ENCODE results near the gene SERPINC1.
"Not testable (repeated sequence)": the region's sequence is repeated elsewhere in the genome, so short reads cannot be mapped to it uniquely, and the experiment has no call there.

SERPINC1 gene

DNA sequence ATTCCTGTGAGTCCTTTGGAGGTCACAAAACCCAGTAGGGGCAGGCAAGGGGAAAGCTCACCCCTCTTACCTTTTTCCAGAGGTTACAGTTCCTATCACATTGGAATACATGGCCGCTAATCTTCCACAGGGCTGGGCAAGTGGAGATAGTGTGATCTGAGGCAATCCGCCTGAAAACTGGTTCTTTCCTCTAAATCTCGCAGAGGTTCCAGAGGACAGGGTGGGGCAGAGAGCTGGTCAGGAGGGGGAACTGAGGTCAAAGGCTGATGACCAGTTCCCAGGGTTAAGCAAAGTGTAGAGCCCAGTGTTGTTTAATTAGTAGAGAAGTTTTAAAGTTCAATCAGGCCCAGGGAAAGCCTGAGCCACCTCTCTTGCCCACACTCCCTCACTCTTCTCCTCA is at the start of gene SERPINC1:
Gene SERPINC1 (minus strand): TSS at position 179 of the 400 bp plus-strand sequence. CDS start 68 bp downstream, at position 111.
- no peaks in the 10 kb centered on the region for H3K4me1 ChIP-seq (ENCODE audit: control insufficient read depth, insufficient read depth, low read length)
- no peaks in the 10 kb centered on the region for H3K27me3 ChIP-seq (ENCODE audit: control insufficient read depth, insufficient read depth, low read length)
- no peak within 1 kb of the TSS for H3K9ac ChIP-seq (ENCODE audit: low read length)
- H3K9me3 ChIP-seq (ENCODE audit: control insufficient read depth, low read length) = no peaks in the 10 kb centered on the region
- no peak within 1 kb of the TSS for H3K4me3 ChIP-seq (ENCODE audit: low read length)
- no peaks in the 10 kb centered on the region for H3K36me3 ChIP-seq (ENCODE audit: control insufficient read depth, insufficient read depth, low read length)

DNA sequence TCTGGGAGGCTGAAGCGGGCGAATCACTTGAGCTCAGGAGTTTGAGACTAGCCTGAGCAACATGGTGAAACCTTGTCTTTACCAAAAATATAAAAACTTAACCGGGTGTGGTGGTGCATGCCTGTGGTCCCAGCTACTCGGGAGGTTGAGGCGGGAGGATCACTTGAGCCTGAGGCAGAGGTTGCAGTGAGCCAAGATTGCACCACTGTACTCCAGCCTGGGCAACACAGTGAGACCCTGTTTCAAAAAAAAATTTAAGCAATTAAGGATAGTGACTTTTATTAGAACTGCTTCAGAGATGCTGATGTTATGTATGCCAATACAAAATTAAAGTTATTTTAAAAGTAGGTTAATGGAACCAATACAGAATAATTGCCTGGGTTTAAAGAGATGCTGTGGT is 48.8 kb upstream of the SERPINC1 start:
- H3K9ac ChIP-seq (ENCODE audit: low read length); H3K36me3 ChIP-seq (ENCODE audit: control insufficient read depth, insufficient read depth, low read length): not testable (repeated sequence)

DNA sequence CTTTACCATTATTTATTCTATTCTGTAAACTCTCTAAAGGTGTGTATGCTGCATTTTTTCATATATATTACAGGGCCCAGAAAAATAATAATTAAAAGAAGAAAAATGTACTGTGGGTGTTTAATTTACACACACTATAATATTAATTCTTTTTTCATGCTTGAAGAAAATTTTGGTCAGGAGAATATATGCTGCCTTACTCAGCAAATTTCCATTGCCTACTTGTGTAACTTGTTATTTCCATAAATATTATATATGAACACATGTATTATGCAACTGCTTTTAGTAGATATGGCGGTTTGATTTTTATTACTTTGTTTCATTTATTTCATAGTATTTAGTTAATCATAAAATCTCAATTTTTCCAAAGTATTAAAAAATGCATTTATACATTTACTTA is 46.4 kb upstream of the SERPINC1 start:
- H3K4me1 ChIP-seq (ENCODE audit: control insufficient read depth, insufficient read depth, low read length) = no peaks in the 10 kb centered on the region
- no peaks in the 10 kb centered on the region for H3K36me3 ChIP-seq (ENCODE audit: control insufficient read depth, insufficient read depth, low read length)
- no peak overlapping the region for H3K4me3 ChIP-seq (ENCODE audit: low read length)
- no peak overlapping the region for H3K9ac ChIP-seq (ENCODE audit: low read length)
- no peaks in the 10 kb centered on the region for H3K27me3 ChIP-seq (ENCODE audit: control insufficient read depth, insufficient read depth, low read length)
- H3K9me3 ChIP-seq (ENCODE audit: control insufficient read depth, low read length) = no peaks in the 10 kb centered on the region

More for the DNA sequence above, 48.8 kb upstream of the SERPINC1 start:
- not testable (repeated sequence) for H3K9me3 ChIP-seq (ENCODE audit: control insufficient read depth, low read length); H3K4me3 ChIP-seq (ENCODE audit: low read length); H3K4me1 ChIP-seq (ENCODE audit: control insufficient read depth, insufficient read depth, low read length); H3K27me3 ChIP-seq (ENCODE audit: control insufficient read depth, insufficient read depth, low read length)

DNA sequence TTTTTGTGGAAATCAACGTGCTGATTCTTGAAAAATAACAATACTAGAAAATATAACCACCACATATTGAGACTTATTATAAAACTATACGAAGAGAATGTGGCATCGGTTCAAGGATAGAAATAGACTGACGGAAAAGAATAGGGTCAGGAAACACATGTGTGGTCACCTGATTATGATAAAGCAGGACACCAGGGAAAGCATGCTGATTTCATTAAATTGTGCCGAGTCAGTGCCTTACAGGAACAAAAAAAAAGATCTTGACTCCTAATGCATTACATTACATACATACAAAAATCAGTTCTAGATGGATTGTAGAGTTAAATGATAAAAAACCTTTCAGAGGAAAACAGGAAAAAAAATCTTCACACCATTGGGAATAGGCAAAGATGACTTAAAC is 43.5 kb upstream of the SERPINC1 start:
- H3K36me3 ChIP-seq (ENCODE audit: control insufficient read depth, insufficient read depth, low read length) = no peaks in the 10 kb centered on the region
- no peak overlapping the region for H3K4me3 ChIP-seq (ENCODE audit: low read length)
- no peaks in the 10 kb centered on the region for H3K4me1 ChIP-seq (ENCODE audit: control insufficient read depth, insufficient read depth, low read length)
- H3K27me3 ChIP-seq (ENCODE audit: control insufficient read depth, insufficient read depth, low read length) = no peaks in the 10 kb centered on the region
- H3K9ac ChIP-seq (ENCODE audit: low read length) = no peak overlapping the region
- H3K9me3 ChIP-seq (ENCODE audit: control insufficient read depth, low read length) = no peaks in the 10 kb centered on the region

DNA sequence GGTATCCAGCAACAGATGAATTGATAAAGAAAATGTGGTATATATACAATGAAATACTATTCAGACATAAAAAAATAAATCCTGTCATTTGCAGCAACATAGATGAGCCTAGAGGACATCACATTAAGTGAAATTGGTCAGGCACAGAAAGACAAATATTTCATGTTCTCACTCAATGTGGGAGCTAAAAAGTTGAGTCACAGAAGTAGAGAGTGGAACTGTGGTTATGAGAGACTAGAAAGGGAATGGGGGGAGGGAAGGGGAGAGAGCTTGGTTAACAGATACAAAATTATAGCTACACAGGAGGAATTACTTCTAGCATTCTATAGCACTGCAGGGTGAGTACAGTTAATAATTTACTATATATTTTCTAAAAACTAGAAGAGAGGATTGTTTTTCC is 37.1 kb upstream of the SERPINC1 start:
- no peaks in the 10 kb centered on the region for H3K27me3 ChIP-seq (ENCODE audit: control insufficient read depth, insufficient read depth, low read length)
- no peaks in the 10 kb centered on the region for H3K4me1 ChIP-seq (ENCODE audit: control insufficient read depth, insufficient read depth, low read length)
- no peaks in the 10 kb centered on the region for H3K9me3 ChIP-seq (ENCODE audit: control insufficient read depth, low read length)
- no peak overlapping the region for H3K9ac ChIP-seq (ENCODE audit: low read length)
- no peaks in the 10 kb centered on the region for H3K36me3 ChIP-seq (ENCODE audit: control insufficient read depth, insufficient read depth, low read length)
- H3K4me3 ChIP-seq (ENCODE audit: low read length) = no peak overlapping the region

DNA sequence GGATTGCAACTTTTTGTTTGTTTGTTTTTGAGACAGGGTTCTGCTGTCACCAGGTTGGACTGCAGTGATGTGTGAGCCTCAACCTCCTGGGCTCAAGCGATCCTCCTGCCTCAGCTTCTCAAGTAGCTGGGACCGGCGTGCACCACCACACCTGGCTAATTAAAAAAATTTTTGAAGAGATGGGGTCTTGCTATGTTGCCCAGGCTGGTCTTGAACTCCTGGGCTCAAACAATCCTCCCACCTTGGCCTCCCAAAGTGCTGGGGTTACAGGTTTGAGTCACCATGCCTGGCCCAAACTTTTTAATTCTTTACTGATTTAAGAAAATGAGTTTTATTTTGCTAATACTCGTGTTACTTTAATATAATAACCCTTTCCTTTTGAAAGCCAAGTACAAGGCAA is 31.5 kb upstream of the SERPINC1 start:
- no peaks in the 10 kb centered on the region for H3K27me3 ChIP-seq (ENCODE audit: control insufficient read depth, insufficient read depth, low read length)
- peaks cover 5% of the 10 kb centered on the region for H3K36me3 ChIP-seq (ENCODE audit: control insufficient read depth, insufficient read depth, low read length)
- H3K9ac ChIP-seq (ENCODE audit: low read length) = no peak overlapping the region
- no peaks in the 10 kb centered on the region for H3K9me3 ChIP-seq (ENCODE audit: control insufficient read depth, low read length)
- H3K4me1 ChIP-seq (ENCODE audit: control insufficient read depth, insufficient read depth, low read length) = no peaks in the 10 kb centered on the region
- H3K4me3 ChIP-seq (ENCODE audit: low read length) = no peak overlapping the region

DNA sequence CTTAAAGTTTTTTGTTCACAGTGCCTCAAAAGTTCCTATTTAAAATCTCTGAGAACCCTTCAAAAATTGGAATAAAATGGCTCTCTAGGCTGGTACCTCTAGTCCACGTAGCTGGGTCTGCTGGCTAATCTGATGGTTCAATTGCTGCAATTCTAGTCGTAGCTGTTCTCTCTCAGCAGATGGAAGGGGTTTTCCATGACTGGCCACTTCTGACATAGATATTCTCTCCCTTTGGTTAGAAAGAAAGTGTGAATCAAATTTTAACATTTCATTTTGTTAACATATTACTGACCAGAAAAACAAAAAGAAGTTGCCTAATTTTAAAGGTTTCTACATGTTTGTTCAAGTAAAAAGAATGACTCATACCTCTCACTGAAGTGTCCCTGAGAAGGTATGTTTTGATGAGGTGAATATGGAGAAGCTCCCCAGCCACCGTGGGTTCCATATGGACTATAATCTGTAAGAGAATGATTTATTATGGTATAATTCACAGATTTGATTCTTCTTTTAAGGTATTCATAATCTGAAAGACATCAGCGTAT is 29.3 kb upstream of the SERPINC1 start:
- Histone ChIP-seq H3K27me3 (ENCODE audit: control insufficient read depth, insufficient read depth, low read length) (no peaks in the 10 kb centered on the region), H3K4me1 (ENCODE audit: control insufficient read depth, insufficient read depth, low read length) (no peaks in the 10 kb centered on the region), H3K4me3 (ENCODE audit: low read length) (no peak overlapping the region), H3K36me3 (ENCODE audit: control insufficient read depth, insufficient read depth, low read length) (peaks cover 13% of the 10 kb centered on the region), H3K9me3 (ENCODE audit: control insufficient read depth, low read length) (no peaks in the 10 kb centered on the region), H3K9ac (ENCODE audit: low read length) (no peak overlapping the region)

DNA sequence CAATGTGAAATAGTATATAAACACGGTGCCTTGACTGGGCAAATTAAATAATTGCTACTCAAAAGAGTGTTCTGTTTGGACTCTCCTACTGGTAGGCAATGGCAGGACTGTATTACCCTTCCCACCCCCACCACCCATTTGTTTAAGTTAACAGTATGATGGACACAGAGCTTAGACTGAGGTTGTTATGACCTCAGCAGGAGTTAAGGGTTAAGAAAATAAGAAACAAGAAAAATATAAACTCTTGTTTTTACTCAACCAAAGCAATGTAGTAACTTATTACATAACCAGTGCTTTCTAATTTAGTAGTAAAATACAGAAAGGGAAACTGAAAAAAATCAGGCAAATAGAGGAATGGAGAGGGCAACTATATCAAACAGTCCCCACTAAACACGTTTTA is 19.9 kb upstream of the SERPINC1 start:
- no peak overlapping the region for H3K4me3 ChIP-seq (ENCODE audit: low read length)
- H3K9me3 ChIP-seq (ENCODE audit: control insufficient read depth, low read length) = no peaks in the 10 kb centered on the region
- no peak overlapping the region for H3K9ac ChIP-seq (ENCODE audit: low read length)
- no peaks in the 10 kb centered on the region for H3K36me3 ChIP-seq (ENCODE audit: control insufficient read depth, insufficient read depth, low read length)
- no peaks in the 10 kb centered on the region for H3K27me3 ChIP-seq (ENCODE audit: control insufficient read depth, insufficient read depth, low read length)
- H3K4me1 ChIP-seq (ENCODE audit: control insufficient read depth, insufficient read depth, low read length) = no peaks in the 10 kb centered on the region

DNA sequence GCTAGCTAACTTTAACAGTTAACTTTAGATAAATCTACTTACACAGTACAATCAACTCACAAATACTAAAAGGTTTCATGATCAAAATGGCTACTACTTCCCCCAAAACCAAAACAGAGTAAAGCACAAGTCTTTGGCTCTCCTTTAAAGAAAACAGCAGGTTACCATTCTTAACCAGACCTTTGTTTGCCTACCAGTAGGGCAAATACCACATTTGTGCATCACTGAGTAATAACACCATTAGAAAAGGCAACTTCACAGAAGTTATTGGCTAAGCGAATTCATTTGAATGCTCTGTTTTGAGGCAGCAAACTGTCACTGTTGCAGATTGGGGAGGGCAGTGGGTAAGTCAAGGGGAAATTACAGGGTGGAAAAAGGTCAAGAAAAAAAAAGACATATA is 17.3 kb upstream of the SERPINC1 start:
- no peaks in the 10 kb centered on the region for H3K27me3 ChIP-seq (ENCODE audit: control insufficient read depth, insufficient read depth, low read length)
- no peaks in the 10 kb centered on the region for H3K36me3 ChIP-seq (ENCODE audit: control insufficient read depth, insufficient read depth, low read length)
- H3K4me3 ChIP-seq (ENCODE audit: low read length) = no peak overlapping the region
- H3K9me3 ChIP-seq (ENCODE audit: control insufficient read depth, low read length) = no peaks in the 10 kb centered on the region
- no peaks in the 10 kb centered on the region for H3K4me1 ChIP-seq (ENCODE audit: control insufficient read depth, insufficient read depth, low read length)
- no peak overlapping the region for H3K9ac ChIP-seq (ENCODE audit: low read length)

DNA sequence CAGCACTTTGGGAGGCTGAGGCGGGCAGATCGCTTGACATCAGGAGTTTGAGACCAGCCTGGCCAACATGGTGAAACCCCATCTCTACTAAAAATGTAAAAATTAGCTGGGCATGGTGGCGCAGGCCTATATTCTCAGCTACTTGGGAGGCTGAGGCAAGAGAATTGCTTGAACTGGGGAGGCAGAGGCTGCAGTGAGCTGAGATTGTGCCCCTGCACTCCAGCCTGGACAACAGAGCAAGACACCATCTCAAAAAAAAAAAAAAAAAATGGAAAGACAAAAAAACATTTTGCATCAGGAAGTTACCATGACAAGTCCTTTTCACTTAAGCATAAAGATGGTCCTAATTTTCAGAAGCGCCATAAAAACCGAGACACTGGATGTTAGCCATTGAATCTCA is 13.4 kb upstream of the SERPINC1 start:
- H3K9me3 ChIP-seq (ENCODE audit: control insufficient read depth, low read length); H3K36me3 ChIP-seq (ENCODE audit: control insufficient read depth, insufficient read depth, low read length); H3K27me3 ChIP-seq (ENCODE audit: control insufficient read depth, insufficient read depth, low read length); H3K4me1 ChIP-seq (ENCODE audit: control insufficient read depth, insufficient read depth, low read length); H3K9ac ChIP-seq (ENCODE audit: low read length); H3K4me3 ChIP-seq (ENCODE audit: low read length): not testable (repeated sequence)

DNA sequence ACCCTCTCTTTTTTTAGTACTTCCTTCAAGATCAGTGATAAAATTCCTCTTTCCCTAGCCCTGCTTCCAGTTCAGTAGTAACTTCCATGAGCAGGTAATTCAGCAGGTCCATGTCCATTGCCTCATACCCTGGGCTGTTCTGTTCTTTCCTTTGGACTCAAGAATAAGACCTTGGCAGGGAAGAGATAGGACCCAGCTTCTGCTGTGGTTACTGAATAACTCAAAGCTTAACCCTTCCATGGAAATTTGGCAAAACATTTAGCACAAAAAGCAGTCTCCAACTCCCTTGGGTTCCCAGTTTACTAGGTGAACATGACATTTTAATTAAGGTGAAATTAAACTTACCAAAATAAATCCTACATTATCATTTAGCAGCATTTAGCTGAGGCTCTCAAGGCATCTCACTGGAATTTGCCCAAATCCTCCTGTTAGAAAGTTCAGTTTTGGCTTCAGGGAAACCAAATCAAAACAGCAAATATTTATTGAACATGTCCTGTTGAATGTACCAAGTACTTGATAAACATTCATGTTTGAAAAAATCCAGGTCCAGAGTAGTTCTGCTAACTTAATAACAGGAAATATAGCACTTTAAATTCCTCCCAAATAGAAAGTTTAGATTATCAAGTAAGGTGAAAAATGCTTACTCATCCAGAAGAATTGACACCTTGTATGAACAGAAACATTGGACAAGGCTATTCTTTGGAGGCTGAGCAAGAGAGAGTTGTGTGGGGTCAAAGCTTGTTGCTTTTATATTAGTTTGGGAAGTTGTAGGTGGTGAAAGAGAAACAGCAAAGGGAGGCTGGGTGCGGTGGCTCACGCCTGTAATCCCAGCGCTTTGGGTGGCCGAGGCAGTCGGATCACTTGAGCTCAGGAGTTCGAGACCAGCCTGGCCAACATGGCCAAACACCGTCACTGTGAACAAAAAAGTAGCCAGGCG is 8.4 kb upstream of the SERPINC1 start:
- H3K9ac ChIP-seq (ENCODE audit: low read length) = no peak overlapping the region
- no peaks in the 10 kb centered on the region for H3K36me3 ChIP-seq (ENCODE audit: control insufficient read depth, insufficient read depth, low read length)
- no peaks in the 10 kb centered on the region for H3K9me3 ChIP-seq (ENCODE audit: control insufficient read depth, low read length)
- no peak overlapping the region for H3K4me3 ChIP-seq (ENCODE audit: low read length)
- peaks cover 12% of the 10 kb centered on the region for H3K4me1 ChIP-seq (ENCODE audit: control insufficient read depth, insufficient read depth, low read length)
- no peaks in the 10 kb centered on the region for H3K27me3 ChIP-seq (ENCODE audit: control insufficient read depth, insufficient read depth, low read length)

DNA sequence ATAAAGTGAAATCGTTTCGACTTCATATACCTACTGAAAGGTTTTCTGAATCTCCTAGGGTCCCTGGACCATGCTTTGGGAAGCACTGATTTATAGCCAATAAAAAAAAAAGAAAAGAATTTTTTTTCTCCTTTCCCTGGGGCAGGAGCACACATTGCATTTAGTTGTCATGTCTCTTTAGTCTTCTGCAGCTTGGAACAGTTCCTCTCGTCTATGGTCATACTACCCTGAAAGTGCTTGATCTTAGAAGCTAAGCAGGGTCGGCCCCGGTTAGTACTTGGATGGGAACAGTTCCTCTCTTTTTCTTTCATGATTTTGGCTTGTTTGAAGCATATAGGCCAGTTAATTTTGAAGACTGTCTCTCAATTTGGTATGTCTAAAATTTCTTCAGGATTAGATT is 3.7 kb upstream of the SERPINC1 start:
- Histone ChIP-seq H3K27me3 (ENCODE audit: control insufficient read depth, insufficient read depth, low read length) (no peaks in the 10 kb centered on the region), H3K9me3 (ENCODE audit: control insufficient read depth, low read length) (no peaks in the 10 kb centered on the region), H3K9ac (ENCODE audit: low read length) (no peak overlapping the region), H3K4me3 (ENCODE audit: low read length) (no peak overlapping the region), H3K4me1 (ENCODE audit: control insufficient read depth, insufficient read depth, low read length) (peaks cover 8% of the 10 kb centered on the region), H3K36me3 (ENCODE audit: control insufficient read depth, insufficient read depth, low read length) (no peaks in the 10 kb centered on the region)
